GM12873 (cell line): Measurements from ENCODE around the gene ARHGAP33.

Source experiments
- TF ChIP-seq, protein P1 (sequence below): IDR thresholded peaks from 2 replicates; pipeline ENCODE4 v1.5.1; 2012; ENCODE audit warnings: low read depth, mild to moderate bottlenecking, moderate library complexity, low read length, control low read depth; ENCODE audit not compliant: insufficient read depth; ENCODE audit errors: missing control alignments

Gene ARHGAP33

DNA sequence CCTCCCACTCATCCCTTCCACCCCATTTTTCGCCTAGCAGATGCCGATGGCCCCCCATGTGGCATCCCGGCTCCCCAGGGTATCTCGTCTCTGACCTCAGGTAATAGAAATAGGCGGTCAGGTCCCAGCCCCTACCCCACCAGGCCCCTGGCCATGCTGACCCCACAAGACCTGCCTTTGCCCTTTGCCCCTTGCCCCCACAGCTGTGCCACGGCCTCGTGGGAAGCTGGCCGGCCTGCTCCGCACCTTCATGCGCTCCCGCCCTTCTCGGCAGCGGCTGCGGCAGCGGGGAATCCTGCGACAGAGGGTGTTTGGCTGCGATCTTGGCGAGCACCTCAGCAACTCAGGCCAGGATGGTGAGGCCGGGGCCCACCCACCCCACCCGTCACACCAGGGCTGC, 5.4 kb downstream of the ARHGAP33 start:
- TF ChIP-seq, protein P1, sequence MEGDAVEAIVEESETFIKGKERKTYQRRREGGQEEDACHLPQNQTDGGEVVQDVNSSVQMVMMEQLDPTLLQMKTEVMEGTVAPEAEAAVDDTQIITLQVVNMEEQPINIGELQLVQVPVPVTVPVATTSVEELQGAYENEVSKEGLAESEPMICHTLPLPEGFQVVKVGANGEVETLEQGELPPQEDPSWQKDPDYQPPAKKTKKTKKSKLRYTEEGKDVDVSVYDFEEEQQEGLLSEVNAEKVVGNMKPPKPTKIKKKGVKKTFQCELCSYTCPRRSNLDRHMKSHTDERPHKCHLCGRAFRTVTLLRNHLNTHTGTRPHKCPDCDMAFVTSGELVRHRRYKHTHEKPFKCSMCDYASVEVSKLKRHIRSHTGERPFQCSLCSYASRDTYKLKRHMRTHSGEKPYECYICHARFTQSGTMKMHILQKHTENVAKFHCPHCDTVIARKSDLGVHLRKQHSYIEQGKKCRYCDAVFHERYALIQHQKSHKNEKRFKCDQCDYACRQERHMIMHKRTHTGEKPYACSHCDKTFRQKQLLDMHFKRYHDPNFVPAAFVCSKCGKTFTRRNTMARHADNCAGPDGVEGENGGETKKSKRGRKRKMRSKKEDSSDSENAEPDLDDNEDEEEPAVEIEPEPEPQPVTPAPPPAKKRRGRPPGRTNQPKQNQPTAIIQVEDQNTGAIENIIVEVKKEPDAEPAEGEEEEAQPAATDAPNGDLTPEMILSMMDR = no peak

DNA sequence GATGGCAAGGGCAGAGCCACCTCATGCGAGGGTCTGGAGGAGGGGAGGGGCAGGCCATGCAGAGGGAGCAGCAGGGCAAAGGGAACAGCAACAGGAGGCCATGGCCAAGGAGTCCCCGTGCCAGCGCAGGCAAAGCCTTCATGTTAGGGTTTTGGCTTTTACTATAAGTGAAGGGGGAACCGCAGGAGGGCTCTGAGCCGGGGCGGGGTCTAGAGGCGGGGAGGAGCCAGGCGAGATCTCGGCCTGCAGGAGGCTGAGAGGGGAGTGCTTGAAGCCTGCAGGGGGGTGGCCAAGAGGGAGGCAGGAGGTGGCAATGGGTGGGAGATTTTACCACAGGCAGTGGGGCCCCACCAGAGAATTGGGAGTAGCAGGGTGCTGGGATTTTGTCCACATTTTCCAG, 6.3 kb downstream of the ARHGAP33 start:
- TF ChIP-seq, protein P1 = no peak

DNA sequence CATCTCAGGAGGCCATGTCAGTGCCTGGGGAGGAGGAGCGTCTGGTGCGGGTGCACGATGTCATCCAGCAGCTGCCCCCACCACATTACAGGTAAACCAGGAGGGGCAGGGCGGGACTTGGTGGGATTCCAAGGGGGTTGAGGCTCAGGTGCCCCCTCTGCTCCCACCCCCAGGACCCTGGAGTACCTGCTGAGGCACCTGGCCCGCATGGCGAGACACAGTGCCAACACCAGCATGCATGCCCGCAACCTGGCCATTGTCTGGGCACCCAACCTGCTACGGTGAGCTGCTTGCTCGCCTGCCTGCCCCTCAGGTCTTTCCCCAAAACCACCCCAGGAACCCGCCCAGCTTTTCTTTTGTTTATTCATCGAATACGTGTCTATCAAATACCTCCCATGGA, 7.2 kb downstream of the ARHGAP33 start:
- TF ChIP-seq, protein P1 = no peak

DNA sequence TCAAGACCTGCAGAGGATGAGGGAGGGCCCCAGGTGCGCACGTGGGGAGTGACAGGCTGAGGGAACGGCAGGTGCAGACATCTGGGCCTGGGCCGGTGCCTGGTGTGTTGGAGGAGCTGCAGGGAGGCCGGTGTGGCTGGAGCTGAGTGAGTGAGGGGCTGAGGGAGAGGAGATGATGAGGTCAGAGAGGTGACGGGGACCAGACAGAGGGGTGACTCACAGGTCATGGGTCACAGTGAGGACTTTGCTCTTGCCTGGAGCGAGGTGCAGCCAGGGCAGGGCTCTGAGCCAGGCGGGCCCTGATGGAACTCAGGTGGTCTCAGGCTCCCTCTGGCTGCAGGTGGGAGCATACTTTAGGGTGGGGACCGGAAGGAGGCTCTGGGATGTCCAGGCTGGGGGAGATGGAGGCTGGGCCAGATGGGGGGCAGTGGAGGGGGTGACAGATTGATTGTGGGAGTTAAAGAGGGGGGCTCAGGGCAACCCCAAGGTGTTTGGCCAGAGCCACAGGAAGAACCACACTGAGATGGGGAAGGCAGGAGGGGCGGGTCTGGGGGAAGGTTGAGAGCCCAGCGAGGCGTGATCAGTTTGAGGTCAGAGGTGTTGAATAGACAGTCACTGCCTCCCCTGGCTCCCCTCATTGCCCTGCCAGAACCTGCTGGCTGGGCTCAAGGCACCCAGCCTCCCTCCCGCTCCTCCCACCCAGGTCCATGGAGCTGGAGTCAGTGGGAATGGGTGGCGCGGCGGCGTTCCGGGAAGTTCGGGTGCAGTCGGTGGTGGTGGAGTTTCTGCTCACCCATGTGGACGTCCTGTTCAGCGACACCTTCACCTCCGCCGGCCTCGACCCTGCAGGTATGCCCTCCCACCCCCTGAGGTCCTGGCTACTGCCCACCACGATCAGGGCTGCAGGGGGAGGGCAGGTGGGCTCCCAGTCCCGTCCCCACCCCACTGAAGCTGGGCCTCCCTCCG, 8.4 kb downstream of the ARHGAP33 start:
- TF ChIP-seq, protein P1 = no peak

DNA sequence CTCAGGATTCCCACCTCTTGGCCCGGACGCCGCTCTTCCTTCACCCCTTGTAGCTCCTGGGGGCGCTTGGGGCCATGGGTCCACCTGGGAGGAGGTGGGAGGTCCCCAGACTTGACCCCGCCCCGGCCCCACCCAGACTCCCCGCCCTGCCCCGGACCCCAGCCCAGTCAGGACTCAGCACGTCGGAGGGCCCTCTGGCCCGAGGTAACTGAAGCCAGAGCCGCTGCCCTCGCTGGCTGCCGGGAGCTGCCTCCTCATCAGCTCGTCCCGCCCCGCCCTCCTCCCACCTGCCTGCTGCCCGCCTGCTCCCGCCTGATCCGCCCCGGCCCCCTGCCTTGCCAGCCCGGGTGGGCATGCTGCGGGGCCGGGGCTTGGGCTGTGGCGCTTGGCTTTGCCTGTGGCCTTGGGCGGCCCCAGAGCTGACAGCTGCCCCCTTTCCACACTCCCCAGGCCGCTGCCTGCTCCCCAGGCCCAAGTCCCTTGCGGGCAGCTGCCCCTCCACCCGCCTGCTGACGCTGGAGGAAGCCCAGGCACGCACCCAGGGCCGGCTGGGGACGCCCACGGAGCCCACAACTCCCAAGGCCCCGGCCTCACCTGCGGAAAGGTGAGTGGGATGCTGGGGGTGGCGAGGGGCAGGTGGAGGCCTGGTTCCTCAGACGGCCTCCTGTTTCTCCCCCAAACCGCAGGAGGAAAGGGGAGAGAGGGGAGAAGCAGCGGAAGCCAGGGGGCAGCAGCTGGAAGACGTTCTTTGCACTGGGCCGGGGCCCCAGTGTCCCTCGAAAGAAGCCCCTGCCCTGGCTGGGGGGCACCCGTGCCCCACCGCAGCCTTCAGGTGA, 9.4 kb downstream of the ARHGAP33 start:
- TF ChIP-seq, protein P1 = no peak

DNA sequence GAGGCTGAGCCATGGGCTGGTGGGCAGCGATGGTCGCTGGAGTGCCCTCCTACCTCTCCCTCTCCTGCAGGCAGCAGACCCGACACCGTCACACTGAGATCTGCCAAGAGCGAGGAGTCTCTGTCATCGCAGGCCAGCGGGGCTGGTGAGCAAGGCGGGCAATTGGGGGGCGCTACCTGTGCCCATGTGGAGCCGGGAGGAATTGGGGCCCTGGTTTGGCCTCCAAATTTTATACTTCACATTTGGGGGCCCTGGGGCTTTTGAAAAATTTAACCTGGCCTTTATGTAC, 9.9 kb downstream of the ARHGAP33 start:
- TF ChIP-seq, protein P1 = no peak

DNA sequence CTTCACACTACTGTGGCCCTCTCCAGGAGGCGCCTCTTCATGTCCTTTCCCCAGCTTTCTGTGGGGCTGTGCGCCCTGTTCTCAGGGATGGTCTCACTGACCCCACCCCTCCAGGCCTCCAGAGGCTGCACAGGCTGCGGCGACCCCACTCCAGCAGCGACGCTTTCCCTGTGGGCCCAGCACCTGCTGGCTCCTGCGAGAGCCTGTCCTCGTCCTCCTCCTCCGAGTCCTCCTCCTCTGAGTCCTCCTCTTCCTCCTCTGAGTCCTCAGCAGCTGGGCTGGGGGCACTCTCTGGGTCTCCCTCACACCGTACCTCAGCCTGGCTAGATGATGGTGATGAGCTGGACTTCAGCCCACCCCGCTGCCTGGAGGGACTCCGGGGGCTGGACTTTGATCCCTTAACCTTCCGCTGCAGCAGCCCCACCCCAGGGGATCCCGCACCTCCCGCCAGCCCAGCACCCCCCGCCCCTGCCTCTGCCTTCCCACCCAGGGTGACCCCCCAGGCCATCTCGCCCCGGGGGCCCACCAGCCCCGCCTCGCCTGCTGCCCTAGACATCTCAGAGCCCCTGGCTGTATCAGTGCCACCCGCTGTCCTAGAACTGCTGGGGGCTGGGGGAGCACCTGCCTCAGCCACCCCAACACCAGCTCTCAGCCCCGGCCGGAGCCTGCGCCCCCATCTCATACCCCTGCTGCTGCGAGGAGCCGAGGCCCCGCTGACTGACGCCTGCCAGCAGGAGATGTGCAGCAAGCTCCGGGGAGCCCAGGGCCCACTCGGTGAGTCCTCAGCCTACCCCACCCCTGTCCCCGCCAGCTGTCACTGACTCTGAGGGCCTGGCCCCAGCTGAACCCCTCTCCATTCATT, 11.2 kb downstream of the ARHGAP33 start:
- TF ChIP-seq, protein P1 = no peak
